ENCODE measurements around the gene SHMT2.

SHMT2 gene

DNA sequence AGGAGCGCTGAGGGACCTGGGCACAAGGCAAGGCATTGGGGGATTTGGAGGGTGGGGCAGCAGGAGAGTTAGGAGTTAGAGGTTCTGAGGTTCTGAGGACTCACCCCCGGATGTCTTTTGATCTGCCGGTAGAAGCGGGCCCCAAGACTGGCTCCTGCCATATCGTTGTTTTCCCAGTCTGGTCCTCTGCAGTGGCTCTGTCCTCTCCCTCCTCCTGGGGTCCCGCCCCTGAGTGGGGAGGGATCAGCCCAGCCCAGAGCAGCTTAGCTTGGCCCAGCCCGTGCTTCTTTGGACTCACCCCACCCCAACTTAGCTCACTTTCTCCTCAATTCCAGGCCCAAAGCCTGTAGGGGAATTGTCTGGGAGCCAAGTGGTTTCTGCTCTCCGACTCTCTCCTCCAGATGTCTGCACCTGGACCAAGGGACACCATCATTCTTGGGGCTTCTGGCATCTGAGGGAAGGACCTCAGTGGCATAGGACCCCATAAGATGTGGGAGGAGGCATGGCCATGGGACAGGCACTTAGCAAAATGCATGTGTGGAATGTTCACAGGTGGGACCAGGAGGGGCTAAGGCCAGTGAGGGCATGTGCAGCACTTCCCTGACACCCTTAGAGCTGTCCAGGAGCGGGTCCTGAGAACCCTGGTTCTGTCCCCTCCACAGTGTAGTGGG, 7.5 kb downstream of the SHMT2 start:
- peak overlapping the region; percentile 86 for H3K4me3 Mint-ChIP-seq
- no peaks in the 10 kb centered on the region for H3K9me3 Mint-ChIP-seq
- H3K27me3 Mint-ChIP-seq: peaks cover 19% of the 10 kb centered on the region
- H3K4me1 Mint-ChIP-seq: peaks cover 54% of the 10 kb centered on the region
- peak overlapping the region; percentile 17 for H3K27ac Mint-ChIP-seq
- peaks cover 12% of the 10 kb centered on the region for H3K36me3 Mint-ChIP-seq

GRCh38 chr12:57237596-57237931, 8.1 kb downstream of the SHMT2 start:
- H3K4me1 Mint-ChIP-seq: peaks cover 57% of the 10 kb centered on the region
- H3K4me3 Mint-ChIP-seq: peak overlapping the region; percentile 86
- peaks cover 21% of the 10 kb centered on the region for H3K27me3 Mint-ChIP-seq
- peak overlapping the region; percentile 55 for H3K27ac Mint-ChIP-seq
- no peaks in the 10 kb centered on the region for H3K9me3 Mint-ChIP-seq
- H3K36me3 Mint-ChIP-seq: peaks cover 12% of the 10 kb centered on the region

- Mint-ChIP-seq H3K27ac (no peak overlapping the region), H3K36me3 (peaks cover 11% of the 10 kb centered on the region), H3K4me3 (peak overlapping the region; percentile 89), H3K4me1 (peaks cover 63% of the 10 kb centered on the region), H3K9me3 (no peaks in the 10 kb centered on the region), H3K27me3 (peaks cover 22% of the 10 kb centered on the region)
Observed at GRCh38 chr12:57237932-57238853, 8.7 kb downstream of the SHMT2 start.

DNA sequence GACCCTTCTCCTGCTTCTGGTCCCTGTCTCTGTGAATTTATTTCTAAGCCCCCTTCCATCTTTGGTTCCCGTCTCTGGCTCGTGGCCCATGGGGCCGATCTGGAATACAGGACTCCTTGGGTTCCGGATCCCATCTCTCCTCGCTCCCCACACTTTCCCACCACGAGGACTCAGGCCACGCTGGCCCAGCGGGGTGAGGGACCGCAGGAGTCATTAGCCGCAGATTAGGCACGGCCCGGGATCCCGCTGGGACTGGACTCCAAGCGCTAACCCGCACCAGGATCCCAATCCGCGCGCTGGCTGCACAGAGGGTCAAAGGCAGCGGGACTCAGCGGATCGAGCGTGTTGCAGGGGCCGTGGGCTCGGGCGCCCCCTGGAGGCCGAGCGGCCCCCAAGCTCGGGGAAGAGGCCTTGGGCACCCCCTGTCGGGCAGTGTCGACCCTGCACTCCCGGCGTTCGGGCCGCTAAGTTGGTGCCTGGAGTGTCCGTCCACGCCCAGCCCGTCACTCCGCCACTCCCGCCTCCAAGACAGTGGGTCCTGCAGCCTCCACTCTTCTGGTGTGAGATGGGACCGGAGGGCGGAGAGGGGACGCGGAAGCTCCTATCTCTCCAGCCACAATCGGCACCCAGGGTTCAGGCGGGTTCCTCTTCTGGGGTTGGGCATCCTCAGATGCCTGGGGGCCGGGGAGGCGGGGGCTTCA, 9.5 kb downstream of the SHMT2 start:
- Mint-ChIP-seq H3K27me3 (peaks cover 25% of the 10 kb centered on the region), H3K9me3 (no peaks in the 10 kb centered on the region), H3K36me3 (peaks cover 7% of the 10 kb centered on the region), H3K27ac (peak overlapping the region; percentile 57), H3K4me3 (peak overlapping the region; percentile 89), H3K4me1 (peaks cover 71% of the 10 kb centered on the region)

DNA sequence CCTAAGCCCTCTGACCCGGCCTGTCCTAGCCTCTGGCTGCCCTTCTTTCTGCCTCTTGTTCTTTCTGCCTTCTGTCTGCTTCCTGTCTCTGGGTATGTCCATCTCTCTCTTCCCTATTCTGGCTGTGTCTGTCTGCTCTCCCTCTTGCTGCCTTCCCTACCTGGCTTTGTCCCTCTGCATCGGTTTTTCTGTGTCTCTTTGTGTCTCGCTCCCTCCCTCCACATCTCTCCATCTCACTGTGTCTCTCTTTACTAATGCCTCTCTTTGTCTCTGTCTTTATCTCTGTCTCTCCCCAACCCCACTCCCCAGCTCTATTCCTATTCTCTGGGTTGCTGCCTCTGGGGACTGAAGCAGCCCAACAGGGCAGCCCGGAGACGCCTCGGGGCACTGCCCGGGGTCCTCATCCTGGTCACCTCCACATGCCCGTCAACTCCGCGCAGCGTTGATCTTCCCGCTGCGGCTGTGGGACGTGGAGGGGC, 10.1 kb downstream of the SHMT2 start:
- Mint-ChIP-seq H3K9me3 (no peaks in the 10 kb centered on the region), H3K36me3 (peaks cover 2% of the 10 kb centered on the region), H3K27me3 (peaks cover 25% of the 10 kb centered on the region), H3K4me3 (peak overlapping the region; percentile 89), H3K4me1 (peaks cover 73% of the 10 kb centered on the region), H3K27ac (peak overlapping the region; percentile 57)

DNA sequence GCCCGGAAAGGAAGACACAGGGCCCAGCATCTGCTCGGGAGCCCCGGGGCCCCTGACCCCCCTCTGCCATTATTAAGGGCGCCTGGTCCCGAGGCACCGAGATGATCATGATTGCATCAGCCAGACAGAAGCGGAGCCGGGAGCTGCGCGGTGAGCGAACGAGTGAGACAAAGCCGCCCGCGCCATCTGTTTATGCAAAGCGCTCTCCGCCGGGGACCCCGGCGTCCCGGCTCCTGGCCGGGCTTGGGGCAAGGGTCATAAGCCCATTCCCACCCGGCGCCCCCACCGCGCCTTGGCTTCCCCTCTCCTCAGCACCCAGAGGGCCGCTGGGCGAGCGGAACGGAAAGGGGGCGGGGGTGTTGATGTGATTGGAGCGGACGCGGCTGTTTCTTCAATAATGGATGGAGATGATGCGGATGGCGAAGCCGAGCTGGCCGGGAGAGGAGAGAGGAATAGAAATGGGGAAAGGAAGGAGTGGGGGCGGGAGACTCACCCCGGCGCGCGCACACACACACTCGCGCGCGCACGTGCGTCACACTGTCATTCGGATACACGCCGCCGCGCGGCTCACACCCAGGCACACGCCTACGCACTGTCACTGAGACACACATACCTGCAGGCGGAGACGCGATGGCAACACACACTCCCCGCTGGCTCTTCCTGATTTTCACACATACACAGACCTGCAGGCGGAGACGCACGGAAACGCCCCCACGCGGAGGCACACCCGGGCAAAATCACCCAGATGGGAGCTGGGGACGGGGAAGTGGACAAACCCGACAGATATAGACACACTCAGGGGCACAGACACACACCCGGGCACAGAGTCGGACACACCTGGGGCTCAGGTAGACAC, 10.8 kb downstream of the SHMT2 start:
- H3K27me3 Mint-ChIP-seq: peaks cover 25% of the 10 kb centered on the region
- peak overlapping the region; percentile 96 for H3K27ac Mint-ChIP-seq
- H3K9me3 Mint-ChIP-seq: no peaks in the 10 kb centered on the region
- peaks cover 73% of the 10 kb centered on the region for H3K4me1 Mint-ChIP-seq
- peak overlapping the region; percentile 89 for H3K4me3 Mint-ChIP-seq
- H3K36me3 Mint-ChIP-seq: peaks cover 2% of the 10 kb centered on the region

DNA sequence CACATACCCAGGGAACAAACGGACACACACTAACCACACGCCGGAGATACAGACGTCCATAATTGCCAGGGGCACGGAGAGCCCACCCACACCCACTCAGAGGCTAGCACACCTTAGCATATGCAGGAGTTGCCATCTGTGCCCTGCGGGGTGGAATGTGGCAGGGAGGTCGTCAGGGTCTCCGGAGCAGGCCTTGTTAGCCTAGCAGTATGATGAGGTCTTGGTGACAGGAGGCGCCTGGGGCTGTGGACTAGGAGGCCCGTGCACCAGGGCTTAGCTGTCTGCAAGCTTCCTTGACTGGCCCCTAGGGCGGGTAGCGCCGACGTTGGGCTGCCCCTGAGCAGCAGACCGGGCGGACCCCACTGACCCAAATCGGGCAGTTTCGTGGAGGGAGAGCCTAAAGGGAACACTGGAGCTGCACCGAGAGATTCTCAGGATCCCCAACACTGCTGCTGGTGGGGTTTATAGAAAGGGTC, 11.5 kb downstream of the SHMT2 start:
- Mint-ChIP-seq H3K4me3 (peak overlapping the region; percentile 89), H3K4me1 (peaks cover 70% of the 10 kb centered on the region), H3K36me3 (peaks cover 2% of the 10 kb centered on the region), H3K27ac (peak overlapping the region; percentile 96), H3K27me3 (peaks cover 25% of the 10 kb centered on the region), H3K9me3 (no peaks in the 10 kb centered on the region)

- peaks cover 2% of the 10 kb centered on the region for H3K36me3 Mint-ChIP-seq
- no peak overlapping the region for H3K27ac Mint-ChIP-seq
Observed at GRCh38 chr12:57241402-57242310, 12.1 kb downstream of the SHMT2 start.

GRCh38 chr12:57242329-57242690, 12.8 kb downstream of the SHMT2 start:
- Mint-ChIP-seq H3K4me1 (peaks cover 56% of the 10 kb centered on the region), H3K27me3 (peaks cover 22% of the 10 kb centered on the region), H3K4me3 (peak overlapping the region; percentile 77), H3K36me3 (peaks cover 3% of the 10 kb centered on the region), H3K27ac (no peak overlapping the region), H3K9me3 (no peaks in the 10 kb centered on the region)

More at GRCh38 chr12:57241402-57242310, 12.1 kb downstream of the SHMT2 start:
- Mint-ChIP-seq H3K4me1 (peaks cover 63% of the 10 kb centered on the region), H3K9me3 (no peaks in the 10 kb centered on the region), H3K27me3 (peaks cover 25% of the 10 kb centered on the region), H3K4me3 (peak overlapping the region; percentile 33)

GRCh38 chr12:57242691-57243454, 13.4 kb downstream of the SHMT2 start:
- H3K27ac Mint-ChIP-seq: peak overlapping the region; percentile 62
- peaks cover 17% of the 10 kb centered on the region for H3K27me3 Mint-ChIP-seq
- H3K4me1 Mint-ChIP-seq: peaks cover 51% of the 10 kb centered on the region

DNA sequence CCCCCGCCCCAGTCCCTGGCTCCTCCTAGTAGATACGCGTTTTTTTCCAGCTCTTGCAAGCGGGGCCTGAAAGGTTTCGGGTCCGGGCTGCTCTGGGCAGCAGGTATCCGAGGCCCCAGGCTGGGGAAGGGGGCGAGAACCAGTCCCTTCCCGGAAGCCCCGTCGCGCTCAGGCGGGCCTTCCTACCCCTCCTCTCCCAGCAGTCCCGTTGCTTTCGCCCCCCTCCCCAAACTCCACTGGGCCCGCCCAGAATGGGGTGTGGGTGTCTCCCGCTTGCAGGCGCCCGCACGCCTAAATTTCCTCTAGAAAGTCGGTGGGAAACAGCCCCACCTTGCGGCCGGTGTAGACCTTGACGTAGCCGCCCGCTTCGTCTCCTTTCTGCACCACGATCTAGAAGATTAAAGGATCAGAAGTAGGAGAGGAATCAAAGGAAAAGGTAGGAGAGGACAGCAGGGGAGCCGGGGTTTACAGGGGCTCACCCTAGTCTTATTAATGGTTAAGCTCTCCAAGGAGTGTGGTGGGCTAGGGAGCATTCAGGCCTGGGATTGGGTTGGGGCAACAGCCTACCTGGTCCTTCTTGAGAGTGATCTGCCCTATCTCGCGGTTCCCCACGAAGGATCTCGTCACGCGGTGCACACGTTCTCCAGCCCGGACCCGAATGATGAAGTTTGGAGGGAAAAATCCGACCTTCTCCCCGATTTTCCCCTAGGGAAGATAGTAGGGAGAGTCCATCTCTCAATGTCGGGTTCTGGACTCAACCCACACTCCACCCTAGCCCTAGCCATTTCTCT, 14.2 kb downstream of the SHMT2 start:
- peak overlapping the region; percentile 77 for H3K4me3 Mint-ChIP-seq
- H3K9me3 Mint-ChIP-seq: no peaks in the 10 kb centered on the region
- peaks cover 50% of the 10 kb centered on the region for H3K4me1 Mint-ChIP-seq
- peaks cover 16% of the 10 kb centered on the region for H3K27me3 Mint-ChIP-seq
- peaks cover 3% of the 10 kb centered on the region for H3K36me3 Mint-ChIP-seq
- no peak overlapping the region for H3K27ac Mint-ChIP-seq

More at GRCh38 chr12:57242691-57243454, 13.4 kb downstream of the SHMT2 start:
- Mint-ChIP-seq H3K9me3 (no peaks in the 10 kb centered on the region), H3K4me3 (peak overlapping the region; percentile 77), H3K36me3 (peaks cover 3% of the 10 kb centered on the region)

DNA sequence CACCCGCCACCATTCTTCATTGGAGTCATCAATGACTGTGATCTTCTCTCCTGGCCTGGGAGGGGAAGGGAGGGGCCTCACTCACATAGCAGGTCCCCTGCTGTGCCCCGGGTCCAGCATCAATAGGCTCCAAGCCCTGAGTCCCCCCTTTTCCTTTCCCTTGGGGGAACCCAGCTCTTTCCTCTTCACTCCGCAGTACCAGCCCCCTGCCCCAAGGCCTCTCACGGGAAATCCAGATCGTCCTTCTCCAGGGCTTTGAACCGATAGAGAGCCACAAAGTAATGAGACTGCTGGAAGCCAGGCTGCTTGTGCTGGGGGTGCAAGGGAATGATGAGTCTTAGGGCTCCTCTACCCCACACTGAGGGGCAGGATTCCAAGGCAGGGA, 14.8 kb downstream of the SHMT2 start:
- Mint-ChIP-seq H3K27ac (no peak overlapping the region), H3K9me3 (no peaks in the 10 kb centered on the region), H3K4me1 (peaks cover 52% of the 10 kb centered on the region), H3K36me3 (peaks cover 3% of the 10 kb centered on the region), H3K27me3 (peaks cover 13% of the 10 kb centered on the region), H3K4me3 (peak overlapping the region; percentile 47)

GRCh38 chr12:57247041-57247440, 17.5 kb downstream of the SHMT2 start:
- H3K27ac Mint-ChIP-seq: no peak overlapping the region
- H3K36me3 Mint-ChIP-seq: peaks cover 3% of the 10 kb centered on the region
- peaks cover 8% of the 10 kb centered on the region for H3K27me3 Mint-ChIP-seq
- H3K4me3 Mint-ChIP-seq: no peak overlapping the region
- no peaks in the 10 kb centered on the region for H3K9me3 Mint-ChIP-seq
- peaks cover 27% of the 10 kb centered on the region for H3K4me1 Mint-ChIP-seq

Data from activated naive CD4-positive, alpha-beta T cell treated with anti-CD3 and anti-CD28 coated beads, Interleukin-2, amount 50 U/mL, for 24 hours (primary cell).